NCI-H446 (cell line): ENCODE data around the gene FAM151A.
"Not testable (repeated sequence)": the region's sequence is repeated elsewhere in the genome, so short reads cannot be mapped to it uniquely, and the experiment has no call there.

Source experiments
- DNase-seq, 2 experiments: peaks; one replicate each; lab custom pipeline; 2025; lab: John Stamatoyannopoulos, UW

The FAM151A gene

DNA sequence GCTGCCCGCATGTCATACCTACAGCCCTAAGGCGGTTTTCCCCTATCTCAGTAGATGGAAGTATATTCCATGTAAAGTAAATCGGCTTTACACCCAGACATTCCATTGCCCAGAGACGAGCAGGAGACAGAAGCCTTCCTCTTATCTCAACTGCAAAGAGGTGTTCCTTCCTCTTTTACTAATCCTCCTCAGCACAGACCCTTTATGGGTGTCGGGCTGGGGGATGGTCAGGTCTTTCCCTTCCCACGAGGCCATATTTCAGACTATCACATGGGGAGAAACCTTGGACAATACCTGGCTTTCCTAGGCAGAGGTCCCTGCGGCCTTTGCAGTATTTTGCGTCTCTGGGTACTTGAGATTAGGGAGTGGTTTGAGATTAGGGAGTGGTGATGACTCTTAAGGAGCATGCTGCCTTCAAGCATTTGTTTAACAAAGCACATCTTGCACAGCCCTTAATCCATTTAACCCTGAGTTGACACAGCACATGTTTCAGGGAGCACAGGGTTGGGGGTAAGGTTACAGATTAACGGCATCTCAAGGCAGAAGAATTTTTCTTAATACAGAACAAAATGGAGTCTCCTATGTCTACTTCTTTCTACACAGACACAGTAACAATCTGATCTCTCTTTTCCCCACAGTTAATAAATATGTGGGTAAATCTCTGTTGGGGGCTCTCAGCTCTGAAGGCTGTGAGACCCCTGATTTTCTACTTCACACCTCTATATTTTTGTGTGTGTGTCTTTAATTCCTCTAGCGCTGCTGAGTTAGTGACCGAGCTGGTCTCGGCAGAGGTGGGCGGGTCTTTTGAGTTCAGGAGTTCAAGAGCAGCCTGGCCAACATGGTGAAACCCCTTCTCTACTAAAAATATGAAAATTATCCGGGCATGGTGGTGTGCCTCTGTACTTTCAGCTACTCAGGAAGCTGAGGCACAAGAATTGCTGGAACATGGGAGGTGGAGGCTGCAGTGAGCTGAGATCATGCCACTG is 13.4 kb upstream of the FAM151A start:
- not testable (repeated sequence) for DNase-seq

DNA sequence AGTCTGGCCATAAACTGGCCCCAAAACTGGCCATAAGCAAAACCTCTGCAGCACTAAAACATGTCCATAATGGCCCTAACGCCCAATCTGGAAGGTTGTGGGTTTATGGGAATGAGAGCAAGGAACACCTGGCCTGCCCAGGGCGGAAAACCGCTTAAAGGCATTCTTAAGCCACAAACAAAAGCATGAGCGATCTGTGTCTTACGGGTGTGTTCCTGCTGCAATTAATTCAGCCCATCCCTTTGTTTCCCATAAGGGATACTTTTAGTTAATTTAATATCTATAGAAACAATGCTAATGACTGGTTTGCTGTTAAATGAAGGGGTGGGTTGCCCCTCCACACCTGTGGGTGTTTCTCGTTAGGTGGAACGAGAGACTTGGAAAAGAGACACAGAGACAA is 12.5 kb upstream of the FAM151A start:
- DNase-seq: not testable (repeated sequence)

DNA sequence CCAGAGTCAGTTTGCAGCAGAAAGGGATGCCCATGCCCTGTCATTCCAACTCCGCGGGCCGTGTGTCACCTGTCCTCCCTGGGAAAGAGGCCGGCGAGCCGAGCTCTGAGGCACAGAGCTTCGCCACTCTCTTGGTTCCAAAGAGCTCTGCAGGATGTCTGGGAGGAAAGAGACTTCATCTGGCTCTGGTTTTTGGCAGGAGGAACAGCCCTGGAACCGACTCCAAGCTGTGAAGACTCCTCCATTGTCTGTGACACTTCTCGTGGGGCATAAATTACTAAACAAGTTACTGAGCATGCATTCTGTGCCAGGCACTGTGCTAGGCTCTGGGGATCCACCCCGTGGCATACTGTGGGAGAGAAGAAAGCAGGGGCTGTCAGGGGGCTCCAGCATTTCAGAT is 3.9 kb upstream of the FAM151A start:
- peak in 1 of 2 experiments; percentile 62 for DNase-seq

DNA sequence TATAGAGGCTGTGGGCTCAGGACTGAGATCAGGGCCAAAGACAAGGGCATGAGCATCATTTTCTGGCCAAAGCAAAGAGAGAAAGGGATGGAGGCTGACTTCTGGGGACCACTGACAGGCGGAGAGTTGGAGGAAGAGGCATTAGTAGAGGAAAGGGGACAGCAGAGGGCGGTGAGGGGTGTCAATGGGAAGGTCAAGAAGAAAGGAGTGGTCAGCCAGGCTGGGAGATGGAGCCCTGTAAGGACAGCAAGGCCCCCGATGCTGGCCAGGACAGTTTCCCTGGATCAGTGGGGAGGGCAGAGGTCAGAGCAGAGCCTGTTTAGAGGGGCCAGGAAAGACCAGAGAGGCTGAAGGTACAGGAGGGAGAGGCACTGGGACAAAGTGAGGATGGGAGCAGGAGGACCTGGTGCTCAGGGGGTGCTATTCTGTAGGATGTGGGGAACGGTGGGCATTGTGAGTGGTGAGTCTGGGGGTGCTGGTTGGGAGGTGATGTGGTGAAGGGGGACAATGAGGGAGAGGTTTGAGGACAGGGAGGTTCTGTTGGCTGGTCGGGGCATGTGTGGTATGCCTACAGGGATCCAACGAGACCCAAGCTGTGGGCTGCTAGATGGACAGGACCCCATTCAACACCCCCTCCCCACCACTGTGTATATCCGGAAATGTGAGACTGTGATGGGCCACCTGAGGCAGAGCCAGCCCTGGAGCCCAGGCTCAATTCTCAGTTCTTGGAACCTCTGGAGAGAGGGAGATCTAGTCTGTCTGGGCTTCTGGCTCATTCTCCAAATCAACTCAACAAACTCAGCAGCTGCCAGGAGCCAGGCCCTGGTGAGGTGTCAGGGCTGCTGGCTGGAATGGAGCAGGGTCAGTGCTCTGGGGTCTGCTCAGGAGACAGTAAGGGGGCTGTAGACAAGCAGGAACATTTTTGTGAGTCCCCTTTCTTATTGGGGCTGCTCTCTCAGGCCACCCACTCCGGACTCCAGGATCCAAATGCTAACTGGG is 1.4 kb upstream of the FAM151A start:
- no peak for DNase-seq

DNA sequence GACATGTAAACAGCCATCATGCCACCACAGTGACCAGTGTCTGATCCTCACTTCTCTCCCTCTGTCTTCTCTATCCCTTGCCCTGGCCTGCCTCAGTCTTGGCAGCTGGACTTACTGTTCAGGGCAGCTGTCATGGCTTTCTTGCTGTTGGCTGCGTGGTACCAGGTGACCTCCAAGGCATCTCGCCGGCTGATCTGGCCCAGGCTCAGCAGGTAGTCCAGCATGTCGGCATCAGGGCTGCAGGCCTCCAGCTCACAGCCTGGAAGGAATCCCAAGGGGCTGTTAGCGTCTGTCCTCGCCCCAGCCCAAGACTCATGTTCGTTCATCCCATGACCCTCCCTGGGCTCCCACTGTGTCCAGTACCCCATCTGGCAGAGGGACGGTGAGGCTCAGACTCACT is 3.6 kb downstream of the FAM151A start:
- DNase-seq: no peak

DNA sequence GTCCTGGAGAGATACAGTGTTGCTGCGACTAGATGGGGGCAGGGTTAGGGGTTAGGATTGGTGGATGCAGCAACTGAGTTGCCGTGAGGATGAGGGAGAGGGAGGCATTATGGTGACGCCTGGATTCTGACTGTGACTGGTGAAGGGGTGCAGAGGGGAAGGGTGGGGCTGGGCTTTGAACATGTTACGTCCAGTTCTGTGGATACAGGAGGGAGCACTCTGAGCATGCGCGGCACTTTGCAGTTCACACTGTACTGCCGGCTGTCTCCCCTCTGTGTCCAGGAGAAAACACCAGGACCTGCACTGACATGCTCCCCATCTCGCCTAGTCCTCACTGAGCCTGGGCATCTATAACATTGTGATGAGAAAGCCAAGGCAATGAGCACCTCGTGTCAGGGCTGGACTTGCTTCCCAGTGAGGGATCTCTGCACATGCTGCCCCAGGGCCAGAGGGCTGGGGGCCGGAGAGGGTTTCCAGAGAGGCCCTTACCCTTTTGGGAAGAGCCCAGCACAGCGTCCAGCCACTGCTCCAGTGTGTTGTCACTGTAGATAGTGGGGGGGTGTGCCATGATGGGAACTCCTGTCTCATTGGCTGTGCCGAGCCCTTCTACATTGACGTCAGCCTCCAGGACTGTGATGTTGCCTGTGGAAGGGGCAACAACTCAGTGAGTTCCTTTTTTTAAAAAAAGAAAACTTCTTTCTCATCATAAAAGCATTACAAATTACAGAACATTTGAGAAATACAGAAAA is 7.6 kb downstream of the FAM151A start:
- DNase-seq: no peak

DNA sequence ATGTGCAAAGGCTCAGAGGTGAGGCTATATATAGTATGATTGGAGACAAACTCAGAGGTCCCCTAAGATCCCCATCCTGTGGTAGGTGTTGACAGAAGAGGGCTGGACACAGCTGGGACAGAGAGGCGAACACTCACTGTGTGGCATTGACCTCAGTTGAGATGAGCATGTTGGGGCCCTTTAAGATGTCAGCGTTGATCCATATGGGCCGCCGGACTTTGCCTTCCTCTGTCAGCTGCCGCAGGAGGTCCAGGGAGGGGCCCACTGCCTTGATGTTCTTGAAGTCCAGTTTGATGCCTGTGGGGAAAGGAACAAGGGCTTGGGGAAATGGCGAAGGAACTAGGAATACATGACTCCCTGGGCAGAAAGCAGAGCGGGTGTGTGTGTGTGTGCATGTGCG is 8.8 kb downstream of the FAM151A start:
- no peak for DNase-seq

DNA sequence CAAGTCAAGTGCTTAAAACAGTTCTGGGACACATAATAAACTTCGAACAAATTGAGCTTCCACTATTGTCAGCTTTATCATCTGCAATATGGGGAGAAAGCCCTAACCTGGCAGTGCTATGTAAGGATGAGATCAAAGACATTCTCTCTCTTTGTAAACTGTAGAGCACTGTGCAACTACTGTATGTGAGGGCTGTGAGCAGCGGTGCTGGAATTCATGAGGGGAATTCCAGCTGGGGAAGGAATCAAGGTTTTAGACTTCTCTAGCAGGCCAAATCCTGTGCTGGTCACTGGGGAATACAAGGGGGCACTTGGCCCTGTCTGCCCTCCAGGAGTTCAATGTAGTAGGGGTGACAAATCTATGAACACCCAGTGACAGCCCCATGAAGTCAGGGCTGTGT is 9.3 kb downstream of the FAM151A start:
- no peak for DNase-seq

DNA sequence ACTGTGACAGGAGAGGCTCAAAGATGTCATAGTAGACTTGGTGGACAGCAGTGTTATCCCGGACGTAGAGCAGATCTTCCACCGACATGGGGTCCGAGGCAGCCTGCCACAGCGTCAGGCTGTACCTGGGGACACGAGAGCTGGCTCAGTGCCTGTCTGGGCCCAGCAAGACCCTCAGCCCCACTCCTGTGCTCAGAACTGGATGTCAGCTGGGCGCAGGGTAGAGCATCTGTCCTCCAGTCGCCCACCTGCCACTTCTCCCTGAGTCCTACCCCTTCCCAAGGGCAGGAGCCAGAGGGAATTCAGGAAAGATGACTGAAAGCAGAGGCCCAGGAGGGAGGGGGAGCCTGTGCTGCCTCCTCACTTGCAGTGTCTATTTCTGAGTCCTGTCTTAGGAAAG is 11.7 kb downstream of the FAM151A start:
- no peak for DNase-seq

DNA sequence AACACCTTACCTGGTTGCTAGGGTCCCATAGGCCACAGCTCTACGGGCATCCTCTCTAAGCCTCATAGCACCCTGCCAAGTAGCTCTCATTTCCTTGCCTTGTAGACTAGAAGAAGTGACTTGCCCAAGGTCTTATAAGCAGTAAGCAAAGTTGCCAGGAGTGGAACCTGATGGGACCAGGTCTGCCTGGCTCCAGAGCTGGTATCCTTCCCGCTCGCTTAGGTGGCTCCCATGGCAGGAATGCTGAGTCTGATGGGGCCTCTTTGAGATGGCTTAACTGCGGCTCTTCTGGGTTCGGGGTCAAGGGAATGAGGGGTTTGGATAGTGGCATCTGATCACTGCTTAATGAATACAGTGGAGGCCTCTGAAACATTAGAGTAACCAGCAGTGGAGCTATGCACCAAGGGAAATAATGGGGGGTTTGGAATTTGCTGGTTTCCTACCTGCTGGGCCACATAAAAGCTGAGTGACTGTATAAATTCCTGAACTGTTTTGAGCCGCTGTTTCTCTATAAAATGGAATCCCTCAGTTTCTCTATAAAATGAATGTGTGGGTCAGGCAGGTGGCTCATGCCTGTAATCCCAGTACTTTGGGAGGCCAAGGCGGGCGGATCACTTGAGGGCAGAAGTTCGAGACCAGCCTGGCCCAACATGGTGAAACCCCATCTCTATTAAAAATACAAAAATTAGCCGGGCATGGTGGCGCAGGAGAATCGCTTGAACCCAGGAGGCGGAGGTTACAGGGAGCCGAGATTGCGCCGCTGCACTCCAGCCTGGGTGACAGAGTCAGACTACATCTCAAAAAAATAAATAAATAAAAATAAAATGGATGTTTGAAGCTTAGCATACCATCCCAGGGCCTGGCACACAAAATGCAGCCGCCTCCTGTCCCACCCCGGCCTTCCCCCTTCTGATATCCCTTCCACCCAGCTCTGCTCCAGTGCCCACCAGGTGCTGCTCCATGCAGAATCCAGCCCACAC is 12.4 kb downstream of the FAM151A start:
- DNase-seq: no peak

DNA sequence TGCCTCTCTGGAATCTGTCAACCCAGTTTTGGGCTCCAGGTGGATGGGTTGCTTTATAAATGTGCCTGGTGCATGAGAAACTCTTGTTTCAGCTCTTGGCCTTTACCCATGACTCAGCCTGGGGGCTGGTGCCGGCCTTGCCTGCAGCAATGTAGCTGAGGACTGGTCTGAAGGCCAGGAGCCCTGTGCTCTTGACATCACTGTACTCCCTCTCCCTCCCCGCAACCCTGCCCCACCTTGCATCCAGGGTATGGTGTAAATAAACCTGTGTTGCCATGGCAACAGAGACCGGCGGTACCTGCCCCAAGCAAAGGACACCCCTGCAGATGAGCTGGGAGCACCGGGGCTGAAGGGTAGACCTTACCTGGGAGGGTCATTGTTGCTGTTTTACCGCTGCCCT is 13.3 kb downstream of the FAM151A start:
- no peak for DNase-seq

DNA sequence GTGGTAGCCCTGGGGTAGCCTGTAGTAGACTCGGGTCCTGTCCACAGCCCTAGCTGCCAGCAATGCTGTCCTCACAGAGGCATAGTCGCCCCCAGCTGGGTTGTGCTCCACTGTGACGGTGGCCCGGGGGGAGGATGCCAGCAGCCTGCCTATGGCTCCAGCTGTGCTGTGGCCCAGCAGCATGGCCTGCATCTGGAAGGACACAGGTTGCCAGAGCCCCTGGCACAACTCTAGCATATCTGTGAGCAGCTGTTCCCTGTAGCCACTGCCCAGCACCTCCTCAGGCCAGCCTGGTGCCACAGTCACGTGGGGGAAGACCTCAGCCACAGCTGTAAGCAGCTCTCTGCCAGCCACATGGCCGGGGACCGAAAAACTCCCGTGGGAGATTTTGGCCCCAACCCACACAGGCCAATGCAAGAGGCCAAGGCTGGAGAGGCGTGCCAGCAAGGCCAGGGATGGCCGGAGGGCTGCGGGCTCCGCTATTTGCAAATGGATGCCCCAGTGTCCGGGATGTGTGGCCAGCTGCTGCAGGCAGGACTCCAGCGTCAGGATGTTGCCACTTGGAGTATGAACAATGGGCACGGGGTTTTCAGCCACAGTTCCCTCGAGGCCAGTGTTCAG is 13.9 kb downstream of the FAM151A start:
- no peak for DNase-seq

DNA sequence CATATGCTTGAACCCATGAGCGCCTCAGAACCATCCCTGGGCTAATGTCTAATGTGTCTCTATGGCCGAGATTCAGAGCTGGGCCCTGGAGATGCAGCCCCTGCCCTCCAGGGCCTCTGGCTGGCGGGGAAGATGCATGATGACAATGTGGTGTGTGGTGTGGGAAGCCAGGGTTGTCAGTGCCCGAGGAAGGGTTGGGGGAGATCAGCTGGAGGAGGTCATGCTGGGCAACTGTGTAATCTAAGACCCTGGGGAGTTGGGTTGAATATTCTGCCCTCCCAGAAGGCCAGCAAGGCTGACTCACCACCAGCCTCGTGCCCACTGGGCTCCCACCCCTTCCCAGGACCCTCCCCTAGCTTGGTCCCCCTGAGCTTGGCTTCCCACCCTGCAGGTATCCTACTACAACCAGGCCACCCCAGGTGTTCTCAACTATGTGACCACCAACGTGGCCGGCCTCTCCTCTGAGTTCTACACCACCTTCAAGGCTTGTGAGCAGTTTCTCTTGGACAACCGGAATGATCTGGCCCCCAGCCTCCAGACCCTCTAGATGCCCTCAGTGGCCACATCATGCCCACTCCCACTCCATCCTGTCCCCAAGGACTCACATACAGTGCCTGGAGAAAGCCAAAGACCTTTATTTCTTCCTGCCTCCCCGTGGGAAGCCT is 14.6 kb downstream of the FAM151A start:
- no peak for DNase-seq

DNA sequence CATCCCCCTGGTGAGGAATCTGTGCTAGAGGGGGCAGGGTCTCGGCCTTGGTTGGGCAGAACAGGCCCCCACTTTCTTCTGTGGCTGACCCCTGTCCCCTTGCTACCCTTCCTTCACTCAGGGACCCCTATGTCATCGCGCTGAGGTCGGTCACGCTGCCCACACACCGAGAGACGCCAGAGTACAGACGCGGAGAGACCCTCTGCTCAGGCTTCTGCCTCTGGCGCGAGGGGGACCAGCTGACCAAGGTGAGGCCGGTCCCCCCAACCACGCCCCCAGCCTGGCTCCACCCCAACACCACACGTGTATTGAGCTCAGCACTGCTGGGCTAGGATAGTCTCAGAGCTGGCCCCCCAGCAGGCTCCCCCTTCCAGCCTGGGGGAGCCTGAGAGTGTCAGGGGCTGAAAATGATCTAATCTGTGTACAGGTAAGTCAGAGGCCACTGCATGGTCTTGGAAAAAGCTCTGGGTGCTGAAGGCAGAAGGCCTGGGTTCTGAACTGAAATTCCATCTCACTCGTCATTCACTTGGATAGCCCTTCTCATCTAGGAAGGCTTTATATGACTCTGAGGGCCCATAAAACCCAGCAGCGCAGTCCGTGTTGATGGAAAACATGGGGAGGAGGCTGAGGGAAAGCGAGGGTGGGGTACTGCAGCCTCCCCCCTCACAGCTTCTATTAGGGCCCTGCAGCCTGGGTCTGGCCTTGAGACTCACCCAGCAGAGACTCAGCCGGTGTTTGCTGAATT is 15.3 kb downstream of the FAM151A start:
- no peak for DNase-seq

DNA sequence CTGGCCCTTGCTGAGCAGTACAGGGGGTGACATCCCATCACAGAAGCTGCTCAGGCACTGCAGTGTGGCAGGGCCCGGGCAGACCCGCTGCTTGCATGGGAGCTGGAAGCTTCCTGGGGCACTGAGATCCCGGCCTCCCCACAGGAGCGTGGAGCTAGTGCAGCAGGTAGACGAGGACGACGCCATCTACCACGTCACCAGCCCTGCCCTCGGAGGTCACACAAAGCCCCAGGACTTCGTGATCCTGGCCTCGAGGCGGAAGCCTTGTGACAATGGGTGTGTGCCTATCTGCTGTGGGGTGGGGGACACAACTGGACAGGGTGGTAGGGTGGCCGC is 16.4 kb downstream of the FAM151A start:
- DNase-seq: no peak

DNA sequence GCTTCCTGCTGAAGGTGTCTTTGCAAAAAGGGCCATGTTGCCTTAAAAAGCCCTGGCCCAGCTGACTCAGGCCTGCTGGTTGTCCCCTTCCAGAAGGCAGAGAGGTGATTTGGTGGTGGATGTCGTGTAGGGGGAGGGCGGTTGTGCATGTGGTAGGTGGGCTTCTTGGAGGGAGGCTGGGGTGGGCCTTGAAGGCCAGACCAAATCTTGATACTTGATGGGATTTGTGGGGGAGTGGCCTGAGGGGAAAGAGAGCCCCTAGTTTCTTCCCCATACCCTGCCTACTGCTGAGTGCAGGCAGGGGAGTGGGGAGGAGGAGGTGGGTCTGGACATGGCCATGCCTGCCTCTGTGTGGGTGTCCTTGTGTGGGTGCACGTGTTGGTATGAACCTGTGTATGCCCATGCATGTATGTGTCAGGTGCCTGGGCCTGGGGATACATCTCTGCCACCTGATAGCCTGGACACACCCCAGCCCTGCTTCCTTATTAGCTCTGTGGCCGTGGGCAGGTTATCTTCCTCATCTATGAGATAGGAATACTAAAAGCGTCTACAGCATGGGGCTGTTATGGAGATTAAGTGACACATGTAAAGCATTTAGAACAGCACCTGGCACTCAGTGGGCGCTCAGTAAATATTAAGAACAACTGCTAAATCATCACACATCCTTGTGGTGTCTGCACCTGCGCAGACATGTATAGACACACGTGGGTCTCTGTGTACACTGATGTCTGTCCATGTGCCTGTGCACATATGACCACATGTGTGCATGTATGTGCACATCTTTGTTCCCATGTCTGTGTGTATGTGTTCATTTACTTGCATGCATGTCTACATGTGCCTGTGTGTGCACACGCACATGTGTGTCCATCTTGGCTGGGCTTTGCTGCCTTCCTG is 17.0 kb downstream of the FAM151A start:
- no peak for DNase-seq

DNA sequence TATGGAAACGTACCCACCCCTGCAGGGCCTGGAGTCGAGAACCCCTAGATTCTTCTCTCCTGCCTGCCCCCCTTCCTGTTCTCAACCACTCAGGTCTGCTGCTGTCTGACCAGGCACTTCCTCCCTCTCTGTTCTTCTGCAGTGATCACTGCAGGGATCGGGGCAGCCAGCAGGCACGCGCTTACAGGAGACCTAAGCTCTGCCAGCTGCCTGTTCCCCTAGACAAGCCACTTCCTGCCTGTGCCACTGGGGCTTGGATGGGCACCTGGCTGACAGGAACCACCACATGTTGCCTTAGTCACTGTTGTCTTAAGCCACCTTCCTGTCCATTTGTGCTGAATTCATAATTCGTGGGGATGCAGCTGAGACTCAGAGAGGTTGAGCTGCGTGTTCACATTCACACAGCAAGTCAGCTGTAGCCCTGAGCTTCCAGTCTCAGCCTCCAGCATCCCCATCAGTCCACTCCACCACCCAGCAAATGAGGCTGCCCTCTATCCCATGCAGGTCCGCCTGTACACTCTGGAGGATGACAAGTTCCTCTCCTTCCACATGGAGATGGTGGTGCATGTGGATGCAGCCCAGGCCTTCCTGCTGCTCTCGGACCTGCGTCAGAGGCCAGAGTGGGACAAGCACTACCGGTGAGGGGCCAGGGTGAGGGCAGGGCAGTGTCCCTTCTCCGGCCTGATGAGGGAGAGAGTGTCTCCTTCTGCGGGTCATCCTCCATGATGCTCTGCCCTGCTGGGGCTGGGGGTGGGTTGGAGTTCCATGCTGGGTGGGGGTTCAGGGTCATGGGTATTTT is 18.6 kb downstream of the FAM151A start:
- no peak for DNase-seq
